GM23338 (cell line): ENCODE data around the gene CPLANE2. TPM values are rescaled to one million over a fixed set of nuclear protein-coding genes. Genes with fewer than 3 reads are reported as not detected.

Experiments
- ATAC-seq: fragments of 200-7000 bp; cut with Tn5 transposase; 3 replicates; pipeline ENCODE4 v1.9.1; 2020
- DNase-seq: peaks from one replicate; pipeline ENCODE4 v3.0.0-alpha.2; 2015; ENCODE audit warnings: low spot score
- H2AFZ ChIP-seq: fragments of 200-600 bp; sonication (generic); 2 replicates; pipeline ENCODE4 v1.8.0; 2016; ENCODE audit warnings: antibody characterized with exemption, mild to moderate bottlenecking, moderate library complexity
- H3F3A ChIP-seq: fragments of 200-600 bp; sonication (generic); replicated peaks from 2 replicates; pipeline ENCODE4 v1.8.0; 2017; ENCODE audit warnings: antibody characterized with exemption, mixed run types, low read depth
- H3K27ac ChIP-seq: fragments of 200-600 bp; sonication (generic); 2 replicates; pipeline ENCODE4 v1.6.1; 2016; ENCODE audit warnings: low read depth
- H3K27me3 ChIP-seq: fragments of 200-600 bp; sonication (generic); 2 replicates; pipeline ENCODE4 v1.8.0; 2016; ENCODE audit warnings: mild to moderate bottlenecking, mixed run types, moderate library complexity; ENCODE audit not compliant: insufficient read depth
- H3K36me3 ChIP-seq: fragments of 200-600 bp; sonication (generic); 2 replicates; pipeline ENCODE4 v1.8.0; 2016; ENCODE audit warnings: mild to moderate bottlenecking; ENCODE audit not compliant: insufficient read depth
- H3K4me1 ChIP-seq: fragments of 200-600 bp; sonication (generic); 2 replicates; pipeline ENCODE4 v1.8.0; 2016; ENCODE audit warnings: mild to moderate bottlenecking, moderate library complexity; ENCODE audit not compliant: insufficient read depth
- H3K4me2 ChIP-seq: fragments of 200-600 bp; sonication (generic); 2 replicates; pipeline ENCODE4 v1.7.1; 2017; ENCODE audit warnings: mixed run types
- H3K4me3 ChIP-seq: fragments of 200-600 bp; sonication (generic); 2 replicates; pipeline ENCODE4 v1.6.1; 2016; ENCODE audit warnings: mixed run types
- H3K79me2 ChIP-seq: fragments of 200-600 bp; sonication (generic); replicated peaks from 2 replicates; pipeline ENCODE4 v1.8.0; 2017; ENCODE audit warnings: mild to moderate bottlenecking; ENCODE audit not compliant: insufficient read depth
- H3K9me2 ChIP-seq: fragments of 200-600 bp; sonication (generic); 2 replicates; pipeline ENCODE4 v1.8.0; 2017; ENCODE audit not compliant: insufficient read depth
- H4K20me1 ChIP-seq: fragments of 200-600 bp; sonication (generic); replicated peaks from 2 replicates; pipeline ENCODE4 v1.8.0; 2017; ENCODE audit warnings: mild to moderate bottlenecking; ENCODE audit not compliant: insufficient read depth
- H3K27ac Mint-ChIP-seq: 2 replicates; pipeline ENCODE4 v1.8.0; 2020; ENCODE audit warnings: inconsistent platforms, mild to moderate bottlenecking, moderate library complexity, mixed read lengths
- H3K27me3 Mint-ChIP-seq: 3 replicates; pipeline ENCODE4 v1.8.0; 2022; ENCODE audit warnings: low read depth, mild to moderate bottlenecking, moderate library complexity, mixed read lengths, inconsistent platforms; ENCODE audit not compliant: insufficient read depth, poor library complexity
- H3K36me3 Mint-ChIP-seq: 3 replicates; pipeline ENCODE4 v1.8.0; 2021; ENCODE audit warnings: low read depth, mild to moderate bottlenecking, inconsistent platforms, moderate library complexity, mixed read lengths
- H3K4me1 Mint-ChIP-seq: 3 replicates; pipeline ENCODE4 v1.8.0; 2020; ENCODE audit warnings: mild to moderate bottlenecking, inconsistent platforms, mixed read lengths
- H3K4me3 Mint-ChIP-seq: 3 replicates; pipeline ENCODE4 v1.8.0; 2021; ENCODE audit warnings: moderate library complexity, mild to moderate bottlenecking, inconsistent platforms, mixed read lengths
- H3K9me3 Mint-ChIP-seq: 3 replicates; pipeline ENCODE4 v1.8.0; 2020; ENCODE audit warnings: moderate library complexity, mild to moderate bottlenecking, inconsistent platforms, mixed read lengths
- CREB1 ChIP-seq: fragments of 250-450 bp; sonication (Bioruptor Pico); IDR thresholded peaks from 2 replicates; pipeline ENCODE4 v1.5.0; 2020; ENCODE audit warnings: low read depth, mild to moderate bottlenecking, moderate library complexity
- EZH2 ChIP-seq: fragments of 200-600 bp; sonication (generic); IDR thresholded peaks from one replicate; pipeline ENCODE4 v1.8.0; 2017; ENCODE audit warnings: antibody characterized with exemption, mild to moderate bottlenecking, low read depth; ENCODE audit not compliant: unreplicated experiment
- EZH2phosphoT487 ChIP-seq: fragments of 200-600 bp; sonication (generic); IDR thresholded peaks from one replicate; pipeline ENCODE4 v1.8.1; 2018; ENCODE audit warnings: antibody characterized with exemption; ENCODE audit not compliant: unreplicated experiment
- POLR2AphosphoS5 ChIP-seq: IDR thresholded peaks from 2 replicates; pipeline ENCODE4 v1.6.1; 2016; ENCODE audit warnings: antibody characterized with exemption, low read depth
- ZNF114 ChIP-seq: fragments of 250-450 bp; sonication (Bioruptor Pico); IDR thresholded peaks from 2 replicates; pipeline ENCODE4 v1.5.0; 2020; ENCODE audit warnings: mild to moderate bottlenecking, moderate library complexity
- ZNF331 ChIP-seq: fragments of 250-450 bp; sonication (Bioruptor Pico); IDR thresholded peaks from 2 replicates; pipeline ENCODE4 v1.5.0; 2020; ENCODE audit warnings: low read depth, mild to moderate bottlenecking, moderate library complexity
- polyA plus RNA-seq: library from polyadenylated mRNA; unstranded; fragments of >200 nt; fragmentation: Nextera tagmentation; extraction: Ambion mirVana; gene quantifications from 2 replicates; pipeline ENCODE4 v1.2.1, GENCODE V29; 2016
- total RNA-seq: library from RNA; depleted of rRNA; stranded (reverse); fragments of >200 nt; shearing (Covaris generic); gene quantifications from 2 replicates; pipeline ENCODE4 v1.2.3, GENCODE V29; 2014
- TF ChIP-seq, protein P1 (sequence below): fragments of 250-450 bp; sonication (Bioruptor Pico); IDR thresholded peaks from 2 replicates; pipeline ENCODE4 v1.5.0; 2020; ENCODE audit warnings: mild to moderate bottlenecking, moderate library complexity
- TF ChIP-seq, protein P2 (sequence below): IDR thresholded peaks from one replicate; pipeline ENCODE4 v1.6.1; 2018; ENCODE audit warnings: antibody characterized with exemption; ENCODE audit not compliant: unreplicated experiment
- TF ChIP-seq, protein P3 (sequence below): IDR thresholded peaks from 2 replicates; pipeline ENCODE4 v1.6.1; 2016; ENCODE audit warnings: antibody characterized with exemption

The CPLANE2 gene
- total and polyA plus RNA-seq, 2 experiments from 2014 or later: 0.44 to 1.8 TPM

DNA sequence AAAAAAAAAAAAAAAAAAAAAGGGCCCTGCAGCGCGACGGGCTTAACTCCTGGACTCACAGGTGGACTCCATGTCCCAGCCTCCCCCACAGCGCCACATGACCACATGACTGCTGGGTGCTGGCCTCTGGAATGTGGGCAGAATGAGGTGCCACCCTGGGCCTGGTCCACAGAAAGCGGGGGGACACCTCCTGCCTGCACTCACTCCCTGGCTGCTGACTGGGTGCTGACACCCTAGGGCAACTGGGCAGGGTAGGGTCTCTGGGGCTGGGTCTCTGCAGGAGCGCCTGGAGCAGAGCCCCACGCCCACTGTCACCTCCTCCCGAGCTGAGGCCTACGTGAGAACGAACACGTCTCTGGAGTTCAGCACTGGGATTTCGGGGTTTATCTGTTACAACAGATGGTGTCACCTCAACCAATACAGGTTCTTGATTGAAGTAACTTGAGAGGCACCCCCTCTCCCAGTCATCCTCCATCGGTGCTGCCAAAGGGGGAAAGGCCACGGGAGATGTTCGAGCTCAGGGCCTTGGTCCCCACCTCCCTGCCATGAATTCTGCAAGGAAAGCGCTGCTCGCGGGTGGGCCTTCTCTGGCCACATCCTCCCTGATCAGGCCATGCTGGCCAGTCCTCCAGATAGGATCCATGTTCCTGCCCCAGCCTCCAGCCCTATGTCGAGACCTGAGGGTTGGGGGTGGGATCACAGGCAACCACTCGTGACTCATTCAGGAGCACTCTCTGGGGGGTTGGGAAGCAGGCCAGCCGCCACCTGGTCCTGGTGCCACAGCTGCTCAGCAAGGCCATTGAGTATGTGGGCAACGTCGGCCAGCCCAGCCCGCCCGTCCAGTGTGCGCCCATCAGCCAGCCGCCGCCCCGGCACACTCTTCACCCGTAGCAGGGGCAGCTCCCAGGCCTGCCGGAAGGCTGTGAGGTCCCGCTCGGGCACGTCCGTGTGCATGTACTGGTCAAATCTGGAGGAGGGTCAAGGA, 5.4 kb downstream of the CPLANE2 start (continued):
- TF ChIP-seq, protein P1, sequence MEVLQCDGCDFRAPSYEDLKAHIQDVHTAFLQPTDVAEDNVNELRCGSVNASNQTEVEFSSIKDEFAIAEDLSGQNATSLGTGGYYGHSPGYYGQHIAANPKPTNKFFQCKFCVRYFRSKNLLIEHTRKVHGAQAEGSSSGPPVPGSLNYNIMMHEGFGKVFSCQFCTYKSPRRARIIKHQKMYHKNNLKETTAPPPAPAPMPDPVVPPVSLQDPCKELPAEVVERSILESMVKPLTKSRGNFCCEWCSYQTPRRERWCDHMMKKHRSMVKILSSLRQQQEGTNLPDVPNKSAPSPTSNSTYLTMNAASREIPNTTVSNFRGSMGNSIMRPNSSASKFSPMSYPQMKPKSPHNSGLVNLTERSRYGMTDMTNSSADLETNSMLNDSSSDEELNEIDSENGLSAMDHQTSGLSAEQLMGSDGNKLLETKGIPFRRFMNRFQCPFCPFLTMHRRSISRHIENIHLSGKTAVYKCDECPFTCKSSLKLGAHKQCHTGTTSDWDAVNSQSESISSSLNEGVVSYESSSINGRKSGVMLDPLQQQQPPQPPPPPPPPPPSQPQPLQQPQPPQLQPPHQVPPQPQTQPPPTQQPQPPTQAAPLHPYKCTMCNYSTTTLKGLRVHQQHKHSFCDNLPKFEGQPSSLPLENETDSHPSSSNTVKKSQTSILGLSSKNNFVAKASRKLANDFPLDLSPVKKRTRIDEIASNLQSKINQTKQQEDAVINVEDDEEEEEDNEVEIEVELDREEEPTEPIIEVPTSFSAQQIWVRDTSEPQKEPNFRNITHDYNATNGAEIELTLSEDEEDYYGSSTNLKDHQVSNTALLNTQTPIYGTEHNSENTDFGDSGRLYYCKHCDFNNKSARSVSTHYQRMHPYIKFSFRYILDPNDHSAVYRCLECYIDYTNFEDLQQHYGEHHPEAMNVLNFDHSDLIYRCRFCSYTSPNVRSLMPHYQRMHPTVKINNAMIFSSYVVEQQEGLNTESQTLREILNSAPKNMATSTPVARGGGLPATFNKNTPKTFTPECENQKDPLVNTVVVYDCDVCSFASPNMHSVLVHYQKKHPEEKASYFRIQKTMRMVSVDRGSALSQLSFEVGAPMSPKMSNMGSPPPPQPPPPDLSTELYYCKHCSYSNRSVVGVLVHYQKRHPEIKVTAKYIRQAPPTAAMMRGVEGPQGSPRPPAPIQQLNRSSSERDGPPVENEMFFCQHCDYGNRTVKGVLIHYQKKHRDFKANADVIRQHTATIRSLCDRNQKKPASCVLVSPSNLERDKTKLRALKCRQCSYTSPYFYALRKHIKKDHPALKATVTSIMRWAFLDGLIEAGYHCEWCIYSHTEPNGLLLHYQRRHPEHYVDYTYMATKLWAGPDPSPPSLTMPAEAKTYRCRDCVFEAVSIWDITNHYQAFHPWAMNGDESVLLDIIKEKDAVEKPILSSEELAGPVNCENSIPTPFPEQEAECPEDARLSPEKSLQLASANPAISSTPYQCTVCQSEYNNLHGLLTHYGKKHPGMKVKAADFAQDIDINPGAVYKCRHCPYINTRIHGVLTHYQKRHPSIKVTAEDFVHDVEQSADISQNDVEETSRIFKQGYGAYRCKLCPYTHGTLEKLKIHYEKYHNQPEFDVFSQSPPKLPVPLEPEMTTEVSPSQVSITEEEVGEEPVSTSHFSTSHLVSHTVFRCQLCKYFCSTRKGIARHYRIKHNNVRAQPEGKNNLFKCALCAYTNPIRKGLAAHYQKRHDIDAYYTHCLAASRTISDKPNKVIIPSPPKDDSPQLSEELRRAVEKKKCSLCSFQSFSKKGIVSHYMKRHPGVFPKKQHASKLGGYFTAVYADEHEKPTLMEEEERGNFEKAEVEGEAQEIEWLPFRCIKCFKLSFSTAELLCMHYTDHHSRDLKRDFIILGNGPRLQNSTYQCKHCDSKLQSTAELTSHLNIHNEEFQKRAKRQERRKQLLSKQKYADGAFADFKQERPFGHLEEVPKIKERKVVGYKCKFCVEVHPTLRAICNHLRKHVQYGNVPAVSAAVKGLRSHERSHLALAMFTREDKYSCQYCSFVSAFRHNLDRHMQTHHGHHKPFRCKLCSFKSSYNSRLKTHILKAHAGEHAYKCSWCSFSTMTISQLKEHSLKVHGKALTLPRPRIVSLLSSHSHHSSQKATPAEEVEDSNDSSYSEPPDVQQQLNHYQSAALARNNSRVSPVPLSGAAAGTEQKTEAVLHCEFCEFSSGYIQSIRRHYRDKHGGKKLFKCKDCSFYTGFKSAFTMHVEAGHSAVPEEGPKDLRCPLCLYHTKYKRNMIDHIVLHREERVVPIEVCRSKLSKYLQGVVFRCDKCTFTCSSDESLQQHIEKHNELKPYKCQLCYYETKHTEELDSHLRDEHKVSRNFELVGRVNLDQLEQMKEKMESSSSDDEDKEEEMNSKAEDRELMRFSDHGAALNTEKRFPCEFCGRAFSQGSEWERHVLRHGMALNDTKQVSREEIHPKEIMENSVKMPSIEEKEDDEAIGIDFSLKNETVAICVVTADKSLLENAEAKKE (CRISPR knock-in tag): no peak
- no peak for TF ChIP-seq EZH2phosphoT487
- TF ChIP-seq ZNF331: no peak
- TF ChIP-seq CREB1 (CRISPR knock-in tag): no peak

DNA sequence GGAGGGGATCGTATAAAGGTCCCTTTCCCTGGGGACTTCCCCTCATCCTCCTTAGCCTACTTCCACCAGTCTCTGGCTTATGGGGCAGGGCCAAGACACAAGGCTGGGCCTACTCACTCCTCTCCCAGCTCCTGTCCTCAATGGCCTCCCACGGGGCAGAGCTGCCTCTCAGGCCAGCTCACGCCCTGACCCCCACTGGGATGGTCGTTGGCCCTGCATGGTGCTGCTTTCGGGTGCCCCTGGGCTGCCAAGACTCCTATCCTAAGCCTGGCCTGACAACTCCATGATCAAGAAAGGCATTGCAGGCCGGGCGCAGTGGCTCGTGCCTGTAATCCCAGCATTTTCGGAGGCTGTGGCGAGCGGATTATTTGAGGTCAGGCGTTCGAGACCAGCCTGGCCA, 6.2 kb downstream of the CPLANE2 start:
- H3K36me3 Mint-ChIP-seq: no peaks in the 10 kb centered on the region
- Histone ChIP-seq H3F3A (peaks cover 16% of the 10 kb centered on the region), H3K4me3 (no peak overlapping the region), H3K4me2 (no peak overlapping the region), H3K4me1 (peaks cover 13% of the 10 kb centered on the region; the same call in 1 of the 2 replicates), H3K27ac (no peak overlapping the region), H4K20me1 (no peaks in the 10 kb centered on the region; the same call in 1 of the 2 replicates), H2AFZ (no peak overlapping the region), H3K27me3 (peaks cover 40% of the 10 kb centered on the region), H3K36me3 (no peaks in the 10 kb centered on the region), H3K9me2 (no peaks in the 10 kb centered on the region), H3K79me2 (no peaks in the 10 kb centered on the region)
- DNase-seq (no peak), ATAC-seq (no peak)
- no peaks in the 10 kb centered on the region for H3K9me3 Mint-ChIP-seq
- H3K27ac Mint-ChIP-seq: no peak overlapping the region
- no peak overlapping the region for H3K4me3 Mint-ChIP-seq
- peaks cover 37% of the 10 kb centered on the region for H3K27me3 Mint-ChIP-seq
- peaks cover 19% of the 10 kb centered on the region for H3K4me1 Mint-ChIP-seq
- no peak for TF ChIP-seq ZNF114 (CRISPR knock-in tag)
- TF ChIP-seq, protein P2, sequence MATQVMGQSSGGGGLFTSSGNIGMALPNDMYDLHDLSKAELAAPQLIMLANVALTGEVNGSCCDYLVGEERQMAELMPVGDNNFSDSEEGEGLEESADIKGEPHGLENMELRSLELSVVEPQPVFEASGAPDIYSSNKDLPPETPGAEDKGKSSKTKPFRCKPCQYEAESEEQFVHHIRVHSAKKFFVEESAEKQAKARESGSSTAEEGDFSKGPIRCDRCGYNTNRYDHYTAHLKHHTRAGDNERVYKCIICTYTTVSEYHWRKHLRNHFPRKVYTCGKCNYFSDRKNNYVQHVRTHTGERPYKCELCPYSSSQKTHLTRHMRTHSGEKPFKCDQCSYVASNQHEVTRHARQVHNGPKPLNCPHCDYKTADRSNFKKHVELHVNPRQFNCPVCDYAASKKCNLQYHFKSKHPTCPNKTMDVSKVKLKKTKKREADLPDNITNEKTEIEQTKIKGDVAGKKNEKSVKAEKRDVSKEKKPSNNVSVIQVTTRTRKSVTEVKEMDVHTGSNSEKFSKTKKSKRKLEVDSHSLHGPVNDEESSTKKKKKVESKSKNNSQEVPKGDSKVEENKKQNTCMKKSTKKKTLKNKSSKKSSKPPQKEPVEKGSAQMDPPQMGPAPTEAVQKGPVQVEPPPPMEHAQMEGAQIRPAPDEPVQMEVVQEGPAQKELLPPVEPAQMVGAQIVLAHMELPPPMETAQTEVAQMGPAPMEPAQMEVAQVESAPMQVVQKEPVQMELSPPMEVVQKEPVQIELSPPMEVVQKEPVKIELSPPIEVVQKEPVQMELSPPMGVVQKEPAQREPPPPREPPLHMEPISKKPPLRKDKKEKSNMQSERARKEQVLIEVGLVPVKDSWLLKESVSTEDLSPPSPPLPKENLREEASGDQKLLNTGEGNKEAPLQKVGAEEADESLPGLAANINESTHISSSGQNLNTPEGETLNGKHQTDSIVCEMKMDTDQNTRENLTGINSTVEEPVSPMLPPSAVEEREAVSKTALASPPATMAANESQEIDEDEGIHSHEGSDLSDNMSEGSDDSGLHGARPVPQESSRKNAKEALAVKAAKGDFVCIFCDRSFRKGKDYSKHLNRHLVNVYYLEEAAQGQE: no peak
- no peak for TF ChIP-seq POLR2AphosphoS5
- TF ChIP-seq EZH2phosphoT487: no peak
- TF ChIP-seq, protein P3, sequence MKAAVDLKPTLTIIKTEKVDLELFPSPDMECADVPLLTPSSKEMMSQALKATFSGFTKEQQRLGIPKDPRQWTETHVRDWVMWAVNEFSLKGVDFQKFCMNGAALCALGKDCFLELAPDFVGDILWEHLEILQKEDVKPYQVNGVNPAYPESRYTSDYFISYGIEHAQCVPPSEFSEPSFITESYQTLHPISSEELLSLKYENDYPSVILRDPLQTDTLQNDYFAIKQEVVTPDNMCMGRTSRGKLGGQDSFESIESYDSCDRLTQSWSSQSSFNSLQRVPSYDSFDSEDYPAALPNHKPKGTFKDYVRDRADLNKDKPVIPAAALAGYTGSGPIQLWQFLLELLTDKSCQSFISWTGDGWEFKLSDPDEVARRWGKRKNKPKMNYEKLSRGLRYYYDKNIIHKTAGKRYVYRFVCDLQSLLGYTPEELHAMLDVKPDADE: no peak
- no peak for TF ChIP-seq ZNF331
- no peak for TF ChIP-seq EZH2
